HG03064 (cell line): Measurements from ENCODE around the gene NLGN1.

Experiments used
- ATAC-seq: cut with Tn5 transposase; IDR thresholded peaks from one replicate; pipeline ENCODE4 v1.9.1; 2021; ENCODE audit warnings: low read depth; ENCODE audit not compliant: unreplicated experiment

NLGN1 gene

DNA sequence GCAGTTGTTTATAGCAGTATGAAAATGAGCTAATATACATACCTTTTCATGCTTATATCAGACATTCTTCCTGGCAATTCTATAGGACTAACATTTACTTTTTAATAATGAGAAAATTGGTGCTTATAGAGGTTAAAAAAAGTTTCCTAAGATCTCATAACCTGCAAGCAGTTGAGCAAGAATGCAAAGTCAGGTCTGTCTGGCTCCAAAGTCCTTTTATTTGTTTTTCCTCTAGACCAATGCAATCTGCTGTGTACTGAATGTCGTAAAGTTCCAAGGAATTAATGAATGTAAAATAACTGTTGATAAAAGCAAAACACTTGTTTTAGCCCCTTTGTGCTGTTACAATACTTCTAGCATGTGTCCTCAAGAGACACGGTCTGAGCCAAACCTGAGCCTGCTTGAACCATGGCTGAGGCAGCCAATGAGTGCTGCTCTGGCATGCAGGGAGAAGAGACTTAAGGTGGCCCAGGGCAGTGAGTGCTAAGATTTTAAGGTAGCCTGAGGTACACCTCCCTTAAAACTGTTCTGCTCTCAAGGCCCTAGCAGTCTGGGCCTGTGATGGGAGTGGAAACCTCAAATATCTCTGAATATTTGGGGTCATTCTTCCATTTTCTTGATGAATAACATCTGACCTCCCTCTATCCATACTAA, 906.5 kb downstream of the NLGN1 start:
- ATAC-seq = no peak

DNA sequence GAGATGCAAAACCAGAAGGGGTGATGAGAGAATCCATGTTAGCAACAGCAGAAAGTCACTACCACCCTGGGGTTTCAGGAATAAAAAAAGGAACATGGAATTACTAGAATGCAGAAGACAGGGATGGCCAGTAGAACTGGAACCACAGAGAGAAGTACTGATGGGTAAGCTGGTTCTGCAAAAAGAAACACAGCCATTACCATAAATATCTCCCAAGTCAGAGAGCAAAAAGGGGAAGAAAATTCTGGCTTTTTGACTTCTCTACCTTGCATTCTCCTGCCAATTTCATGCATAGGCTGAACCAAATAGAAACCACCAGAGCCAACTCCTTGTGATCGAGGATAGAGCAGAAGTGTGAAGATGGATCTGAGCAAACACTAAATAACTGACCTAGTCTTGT, 911.2 kb downstream of the NLGN1 start:
- no peak for ATAC-seq

DNA sequence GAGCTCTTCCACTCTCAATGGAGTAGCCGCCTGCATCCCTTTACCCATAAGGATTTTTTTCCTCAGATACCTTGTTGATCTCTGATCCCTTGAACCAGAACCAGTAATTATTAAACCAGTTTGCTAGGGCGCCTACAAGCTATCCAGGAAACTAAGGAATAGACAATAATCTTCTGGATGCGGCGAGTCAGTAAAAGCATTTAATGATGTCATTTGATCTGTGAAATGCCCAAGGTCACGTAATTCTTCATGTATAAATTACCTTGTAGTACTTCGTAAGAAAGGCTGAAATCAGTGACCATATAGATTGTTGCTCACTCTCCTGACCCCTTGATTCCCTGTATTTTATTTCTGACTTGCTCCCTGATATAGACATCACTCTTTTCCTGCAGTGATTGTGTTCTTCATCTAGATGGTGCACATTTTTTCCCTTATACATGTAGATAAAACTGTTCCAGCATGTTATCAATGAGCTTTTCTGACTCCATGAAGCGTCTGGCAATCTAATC, 913.0 kb downstream of the NLGN1 start:
- ATAC-seq = no peak

DNA sequence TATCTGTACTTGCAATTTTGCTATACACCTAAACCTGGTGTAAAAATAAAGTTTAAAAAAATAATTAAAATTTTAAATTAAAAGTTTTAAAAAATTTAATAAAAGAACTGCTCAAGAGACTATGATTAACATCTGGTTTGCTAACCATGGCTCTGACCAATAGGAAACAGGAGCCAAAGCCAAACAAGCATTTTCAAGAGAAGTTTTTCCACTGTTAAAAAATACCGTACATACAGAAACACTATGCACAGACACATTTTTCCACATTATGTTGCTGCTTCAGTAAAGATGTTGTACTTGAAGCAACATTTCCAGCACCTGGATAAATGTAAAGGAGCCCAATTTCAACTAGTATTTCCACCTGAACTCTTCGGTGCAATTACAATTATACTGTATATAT, 917.7 kb downstream of the NLGN1 start:
- no peak for ATAC-seq

DNA sequence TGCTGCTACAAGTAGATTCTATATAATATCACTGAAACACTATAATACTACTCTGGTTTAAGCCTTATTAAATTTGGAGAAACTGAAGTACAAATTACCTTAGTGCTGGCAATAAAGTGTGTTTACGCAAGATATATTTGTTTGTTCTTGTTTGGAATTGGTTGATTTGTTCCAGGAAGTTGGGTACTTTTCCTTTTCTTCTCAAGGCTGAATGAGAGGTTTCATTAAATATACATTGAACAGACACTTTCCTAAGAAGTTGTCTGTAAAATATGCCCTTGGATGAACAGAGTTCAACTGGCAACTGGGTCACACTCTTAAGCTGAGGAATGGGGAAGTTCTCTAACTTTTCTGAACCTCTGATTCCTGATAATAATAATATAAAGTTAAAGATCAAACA, 919.5 kb downstream of the NLGN1 start:
- ATAC-seq = no peak

DNA sequence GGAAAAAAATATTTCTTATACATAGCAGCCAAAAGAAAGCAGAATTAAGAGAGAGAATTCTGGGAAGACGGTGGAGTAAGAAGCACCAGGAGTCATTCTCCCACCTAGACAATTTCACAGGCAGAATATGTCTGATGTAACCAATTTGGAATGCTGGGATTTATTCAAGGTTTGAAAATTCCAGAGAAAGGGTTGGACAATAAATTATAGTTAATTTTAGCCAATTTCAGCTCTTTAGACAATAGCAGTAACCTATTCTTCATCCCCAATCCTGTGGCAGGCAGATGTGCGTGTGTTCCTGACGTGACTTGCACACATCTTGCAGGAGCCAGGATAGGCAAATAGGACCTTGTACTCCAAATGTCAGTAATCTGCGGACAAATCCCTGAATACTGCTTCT, 920.6 kb downstream of the NLGN1 start:
- no peak for ATAC-seq

DNA sequence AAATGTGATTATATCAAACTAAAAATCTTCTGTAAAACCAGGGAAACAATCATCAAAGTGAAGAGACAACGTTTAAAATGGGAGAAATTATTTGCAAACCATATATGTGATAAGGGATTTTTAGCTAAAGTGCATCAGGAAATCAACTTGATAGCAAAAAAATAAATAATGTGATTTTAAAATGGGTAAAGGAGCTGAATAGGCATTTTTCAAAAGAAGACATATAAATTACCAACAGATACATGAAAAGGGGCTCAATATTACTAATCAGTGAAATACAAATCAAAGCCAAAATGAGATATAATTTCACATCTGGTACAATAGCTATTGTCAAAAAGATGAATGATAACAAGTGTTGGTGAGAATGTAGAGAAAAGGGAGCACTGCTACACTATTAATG, 924.0 kb downstream of the NLGN1 start:
- no peak for ATAC-seq

DNA sequence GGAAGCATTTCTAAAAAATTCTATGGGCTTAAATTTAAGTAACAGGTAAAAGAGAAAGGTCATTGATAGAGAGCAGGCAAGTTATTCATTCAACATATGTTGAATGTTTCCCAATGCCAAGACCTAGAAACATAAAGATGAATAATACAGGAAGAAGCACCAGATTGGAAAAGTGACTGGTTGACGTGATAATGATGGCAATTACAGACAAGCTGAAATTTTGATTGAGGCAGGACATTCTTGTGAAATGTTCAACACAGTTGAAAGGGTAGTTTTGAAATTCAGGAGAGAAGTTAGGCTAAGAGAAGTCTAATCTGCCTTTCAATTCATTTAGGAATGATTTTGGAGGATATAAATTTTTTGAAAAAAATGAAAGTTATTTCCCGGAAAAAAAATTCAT, 925.2 kb downstream of the NLGN1 start:
- no peak for ATAC-seq

DNA sequence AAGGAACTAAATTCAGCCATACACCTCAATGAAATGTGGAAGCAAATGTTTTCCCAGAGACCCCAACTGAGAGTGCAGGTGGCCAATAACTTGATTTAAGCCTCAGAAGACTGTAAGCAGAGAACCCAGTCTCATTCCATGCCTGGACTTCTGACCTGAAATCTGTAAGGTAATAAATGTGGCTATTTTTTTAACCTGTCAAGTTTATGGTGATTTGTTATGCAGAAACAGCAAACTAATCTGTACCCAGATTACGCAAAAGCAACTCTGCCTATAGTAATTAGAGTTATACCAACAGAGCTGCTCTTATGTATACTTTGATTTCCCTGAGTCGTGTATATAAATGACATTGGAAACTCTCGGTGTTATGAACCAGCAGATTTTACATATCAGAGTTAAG, 927.6 kb downstream of the NLGN1 start:
- no peak for ATAC-seq

DNA sequence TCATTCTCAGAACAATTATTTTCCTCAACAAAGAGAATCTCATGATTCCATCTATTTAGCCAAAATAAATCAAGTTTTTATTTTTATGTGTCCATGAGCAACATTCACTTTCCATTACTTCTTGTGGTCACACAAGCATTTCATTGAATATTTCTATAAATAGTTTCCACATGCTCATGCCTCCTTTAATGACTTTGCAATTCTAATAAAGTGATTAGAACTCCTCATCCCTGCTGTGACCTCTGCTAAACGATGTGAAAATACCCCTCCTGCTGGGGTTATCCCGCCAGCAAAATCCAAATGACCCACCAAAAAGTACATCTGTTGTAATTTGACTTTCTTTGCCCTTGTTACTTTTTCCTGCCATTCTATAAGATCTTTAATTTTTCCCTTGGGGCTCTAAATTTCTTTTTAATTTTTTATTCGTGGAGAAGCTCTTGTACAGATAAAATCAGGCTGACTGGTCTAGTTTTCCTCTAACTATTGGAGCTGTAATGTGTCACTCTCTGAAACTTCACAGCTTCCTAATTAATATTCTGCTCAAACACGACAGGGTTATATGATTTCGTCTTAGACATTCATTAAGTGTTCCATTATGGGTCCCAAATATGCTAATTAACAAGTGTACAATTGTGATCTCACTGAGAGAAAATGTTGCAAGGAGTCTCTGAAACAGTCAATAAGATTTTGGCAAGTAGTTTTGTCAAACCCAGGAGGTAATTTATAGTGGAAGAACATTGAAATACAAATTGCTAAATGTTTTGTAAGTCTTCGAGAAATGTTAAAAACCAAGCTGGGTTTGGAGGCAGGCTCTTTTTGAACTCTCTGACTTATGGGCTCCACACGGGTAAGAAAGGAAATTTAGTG, 928.5 kb downstream of the NLGN1 start:
- no peak for ATAC-seq

DNA sequence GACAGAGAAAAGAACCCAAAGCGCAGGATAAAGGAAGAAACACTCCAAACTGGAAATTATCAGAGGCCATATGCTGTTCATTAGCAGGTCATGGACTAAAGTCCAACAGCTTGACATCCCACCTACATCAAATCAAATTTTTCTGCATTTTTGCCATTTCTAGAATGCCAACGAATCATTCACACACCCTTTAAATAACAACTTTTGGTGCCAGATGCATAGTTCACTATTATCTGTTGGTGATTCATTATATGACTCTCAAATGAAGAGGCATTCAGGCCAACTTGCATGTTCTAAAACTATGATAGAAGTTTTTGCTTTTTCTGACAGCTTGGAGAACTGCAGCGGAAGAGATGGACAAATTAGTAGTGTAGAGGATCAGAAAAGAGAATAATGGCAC, 931.8 kb downstream of the NLGN1 start:
- no peak for ATAC-seq

DNA sequence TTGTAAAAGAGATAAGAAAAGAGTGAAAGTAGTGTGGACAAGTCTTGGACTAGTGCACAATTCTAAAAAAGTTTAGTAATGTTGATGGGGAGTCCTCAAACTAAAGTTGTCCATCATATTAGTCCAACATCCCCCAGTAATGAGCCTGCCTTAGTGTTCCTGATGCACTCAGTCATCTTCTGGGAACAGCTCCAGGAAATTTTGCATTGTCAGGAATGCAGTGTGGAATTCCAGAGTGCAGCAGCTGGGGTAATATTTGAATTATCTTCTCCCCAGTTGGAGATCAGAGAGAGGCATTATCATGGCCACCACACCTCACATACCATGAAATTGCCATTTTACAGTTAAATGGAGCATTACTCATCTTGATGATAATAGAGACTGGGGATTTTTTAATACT, 932.8 kb downstream of the NLGN1 start:
- ATAC-seq = no peak

DNA sequence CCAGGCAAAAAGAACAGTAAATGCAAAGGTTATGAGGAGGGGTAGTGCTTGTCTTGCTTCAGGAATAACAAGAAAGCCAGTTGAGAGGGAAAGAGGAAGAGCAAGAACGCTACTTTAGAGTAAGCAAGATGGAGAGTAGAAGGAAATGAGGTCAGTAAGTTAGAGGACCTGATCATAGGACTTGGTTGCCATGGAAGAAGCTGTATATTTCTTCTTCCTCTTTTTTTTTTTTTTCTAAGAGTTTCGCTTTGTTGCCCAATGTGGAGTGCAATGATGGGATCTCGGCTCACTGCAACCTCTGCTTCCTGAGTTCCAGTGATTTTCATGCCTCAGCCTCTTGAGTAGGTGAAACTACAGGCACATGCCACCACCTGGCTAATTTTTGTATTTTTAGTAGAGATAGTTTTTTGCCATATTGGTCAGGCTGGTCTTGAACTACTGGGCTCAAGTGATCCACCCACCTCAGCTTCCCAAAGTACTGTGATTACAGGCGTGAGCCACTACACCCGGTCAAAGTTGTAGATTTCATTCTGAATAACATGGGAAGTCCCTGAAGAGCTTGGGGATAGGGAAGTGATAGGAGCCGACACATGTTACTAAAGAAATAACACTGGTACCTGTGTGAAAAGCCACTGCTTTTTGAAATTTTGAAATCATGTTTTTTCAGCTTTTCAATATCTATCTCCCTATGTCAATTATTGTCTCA, 933.7 kb downstream of the NLGN1 start:
- no peak for ATAC-seq

DNA sequence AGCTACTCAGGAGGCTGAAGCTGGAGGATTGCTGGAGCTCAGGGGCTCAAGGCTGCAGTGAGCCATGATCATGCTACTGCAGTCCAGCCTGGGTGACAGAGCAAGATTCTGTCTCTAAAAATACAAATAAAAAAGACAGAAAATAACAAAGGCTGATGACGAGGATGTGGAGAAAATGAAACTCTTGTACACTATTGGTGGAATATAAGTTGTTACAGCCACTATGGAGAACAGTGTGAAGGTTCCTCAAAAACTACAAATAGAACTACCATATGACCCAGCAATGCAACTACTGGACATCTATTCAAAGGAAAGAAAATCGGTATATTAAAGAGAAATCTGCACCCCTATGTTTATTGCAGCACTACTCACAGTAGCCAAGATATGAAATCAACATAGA, 934.8 kb downstream of the NLGN1 start:
- no peak for ATAC-seq

DNA sequence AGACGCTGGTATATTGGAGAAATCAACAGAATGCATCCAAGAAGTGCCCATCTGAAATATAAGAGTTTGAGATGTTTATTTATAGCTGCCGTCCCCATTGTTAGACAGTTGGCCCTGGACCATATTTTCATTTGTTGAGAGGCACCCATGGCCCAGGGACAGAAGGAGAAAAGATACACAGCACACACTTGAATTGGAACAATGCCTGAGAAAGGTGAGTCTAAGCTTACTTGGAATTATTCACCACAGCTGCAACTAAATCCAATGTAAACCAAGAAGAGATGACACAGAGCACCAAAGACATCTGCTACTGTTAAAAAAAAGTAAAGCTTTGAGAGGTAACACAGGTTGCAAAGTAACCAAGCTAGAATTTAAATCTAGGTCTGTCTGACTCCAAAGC, 936.1 kb downstream of the NLGN1 start:
- no peak for ATAC-seq

DNA sequence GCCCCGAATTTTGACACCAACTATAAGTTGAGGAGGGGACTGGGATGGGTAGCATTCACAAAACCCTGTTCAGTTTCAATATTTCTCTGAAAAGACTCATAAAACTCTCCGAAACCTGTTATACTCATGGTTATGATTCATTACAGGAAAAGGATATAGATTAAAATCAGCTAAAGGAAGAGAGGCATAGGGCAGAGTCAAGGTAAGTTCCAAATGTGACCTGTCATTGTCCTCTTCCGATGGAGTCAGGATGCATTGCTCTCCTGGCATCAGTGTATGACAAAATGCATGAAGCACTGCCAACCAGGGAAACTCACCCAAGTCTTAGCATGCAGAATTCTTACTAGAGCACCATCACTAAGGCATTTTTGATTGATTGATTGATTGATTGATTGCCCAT, 936.6 kb downstream of the NLGN1 start:
- ATAC-seq = no peak

DNA sequence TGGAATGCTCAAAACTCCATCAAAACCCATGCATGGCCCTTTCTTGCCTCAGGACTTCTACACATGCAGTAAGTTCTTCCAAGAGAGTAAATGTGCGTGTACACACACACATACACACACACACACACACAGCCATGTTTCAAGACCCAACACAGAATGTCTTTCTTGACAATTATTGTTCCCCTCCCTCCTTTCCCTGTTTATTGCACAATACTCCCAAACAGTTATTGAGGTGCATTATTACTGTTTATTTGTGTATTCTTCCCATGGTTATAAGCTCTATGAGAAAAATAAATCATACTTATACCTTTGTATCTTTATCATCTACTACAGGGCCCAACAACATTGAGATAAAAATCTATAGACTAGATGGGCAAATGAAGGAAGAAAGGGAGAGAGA, 937.8 kb downstream of the NLGN1 start:
- no peak for ATAC-seq

DNA sequence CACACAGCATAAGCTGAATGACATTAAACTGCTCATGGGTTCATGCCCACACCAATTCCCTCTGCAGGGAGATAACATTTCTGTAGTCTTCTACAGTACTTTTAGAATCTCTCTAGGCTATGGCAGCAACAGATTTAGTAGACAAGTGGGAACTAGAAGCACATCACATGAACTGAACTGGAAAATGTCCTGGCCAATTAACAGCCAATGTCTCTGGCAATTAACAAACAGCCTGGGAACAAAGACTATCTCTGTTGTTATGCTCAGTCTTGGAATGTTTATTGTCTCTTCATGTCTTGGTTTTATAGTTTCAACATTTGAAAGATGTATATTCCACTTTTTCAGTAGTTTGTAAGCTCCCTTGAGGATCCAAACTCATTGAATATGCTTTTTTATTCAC, 938.4 kb downstream of the NLGN1 start:
- ATAC-seq = no peak
